ENCODE results near the gene LMF2. TPM values are rescaled to one million over a fixed set of nuclear protein-coding genes. Genes with fewer than 3 reads are reported as not detected.
A peak's percentile ranks its signal among the peaks of the same experiment; 100 is the strongest.

Gene LMF2
- total RNA-seq, 2 experiments from 2014 or later: 98.6 to 138 TPM

DNA sequence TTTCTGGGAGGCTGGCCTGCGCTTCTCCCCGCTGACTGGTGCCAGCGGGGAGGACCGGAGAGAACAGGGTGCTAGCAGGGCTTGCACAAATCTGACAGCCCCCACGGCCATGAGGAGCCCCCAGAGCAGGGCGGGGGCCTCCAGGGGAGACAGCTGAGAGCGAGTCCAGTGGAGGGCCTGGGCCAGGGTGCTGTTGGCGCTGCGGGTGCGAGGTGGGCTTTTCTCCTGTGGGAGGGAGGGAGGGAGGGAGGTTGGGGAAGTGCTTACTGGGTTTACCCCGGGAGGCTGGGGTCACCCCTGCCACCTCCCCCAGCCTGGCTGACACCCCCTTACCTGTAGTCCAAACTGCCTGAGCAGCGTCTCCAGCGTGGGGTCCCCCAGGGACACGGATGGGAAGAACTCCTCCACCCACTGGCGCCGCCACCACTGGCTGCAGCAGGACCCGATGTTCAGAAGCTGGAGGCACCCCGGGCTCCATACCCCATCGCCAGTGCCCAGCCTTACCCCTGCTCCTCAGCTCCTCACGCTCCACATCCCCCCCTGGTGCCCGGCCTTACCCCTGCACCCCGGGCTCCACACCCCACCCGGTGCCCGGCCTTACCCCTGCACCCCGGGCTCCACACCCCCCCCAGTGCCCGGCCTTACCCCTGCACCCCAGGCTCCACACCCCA is 3.9 kb downstream of the LMF2 start:
- H3K27me3 Mint-ChIP-seq: no peaks in the 10 kb centered on the region
- no peaks in the 10 kb centered on the region for H3K9me3 Mint-ChIP-seq (ENCODE audit: low read depth)
- H3K4me1 Mint-ChIP-seq: peaks cover 10% of the 10 kb centered on the region
- DNase-seq (no peak), ATAC-seq (no peak)
- CTCF ChIA-PET: interaction anchor here (0.9 kb wide), 1 partner anchor 30 kb away, joined by 3 read pairs; no protein-coding TSS in a partner anchor
- no peak overlapping the region for H3K27ac Mint-ChIP-seq
- no peak overlapping the region for H3K4me3 Mint-ChIP-seq
- no peaks in the 10 kb centered on the region for H3K36me3 Mint-ChIP-seq

DNA sequence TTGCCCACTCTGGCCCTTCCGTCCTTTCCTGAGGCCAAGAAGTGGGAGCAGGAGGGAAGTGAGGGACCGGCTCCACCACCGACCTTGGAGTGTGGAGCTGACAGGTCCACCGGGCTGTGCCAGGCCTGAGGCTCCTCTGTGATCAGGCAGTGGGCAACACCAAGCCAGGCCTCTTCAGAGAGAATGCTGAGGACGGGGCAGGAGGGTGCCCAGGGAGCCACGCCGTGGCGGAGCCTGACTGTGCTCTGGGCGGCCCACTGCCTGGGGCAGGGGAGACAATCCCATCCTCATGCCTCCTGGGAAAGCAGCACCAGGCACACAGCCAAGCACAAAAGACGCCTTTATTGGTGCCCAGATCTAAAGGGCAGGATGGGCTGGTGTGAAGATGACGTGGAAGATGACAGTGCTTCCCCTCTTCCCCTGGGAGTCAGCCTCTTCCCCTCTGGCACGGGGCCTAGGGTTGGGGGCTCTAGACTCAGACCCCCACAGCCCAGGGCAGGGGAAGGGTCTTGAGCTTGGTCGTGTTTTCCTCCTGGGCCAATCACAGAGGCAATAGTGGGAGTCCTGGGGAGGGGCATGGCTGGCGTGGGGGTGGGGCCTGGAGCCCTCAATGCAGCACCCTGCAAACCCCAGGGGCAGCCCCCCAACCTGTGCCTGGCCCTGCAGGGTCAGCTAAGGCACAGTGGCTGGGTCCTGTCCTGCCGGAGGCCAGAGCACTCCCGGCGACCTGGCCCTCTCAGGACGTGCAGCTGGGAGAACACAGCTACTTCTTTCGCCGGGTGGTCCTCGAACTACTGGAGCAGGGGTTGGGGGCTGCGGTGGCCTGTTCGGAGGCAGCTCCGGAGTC is 4.7 kb downstream of the LMF2 start:
- no peak for ATAC-seq
- Mint-ChIP-seq H3K27me3 (peaks cover under 1% of the 10 kb centered on the region), H3K4me3 (no peak overlapping the region), H3K36me3 (no peaks in the 10 kb centered on the region), H3K27ac (no peak overlapping the region), H3K9me3 (ENCODE audit: low read depth) (no peaks in the 10 kb centered on the region), H3K4me1 (peaks cover 15% of the 10 kb centered on the region)
- no peak for DNase-seq
- CTCF ChIA-PET: interaction anchor here (0.9 to 1.8 kb wide), 2 partner anchors 23 to 29 kb away, joined by 3 to 5 read pairs; partner anchors contain the start of gene SCO2

DNA sequence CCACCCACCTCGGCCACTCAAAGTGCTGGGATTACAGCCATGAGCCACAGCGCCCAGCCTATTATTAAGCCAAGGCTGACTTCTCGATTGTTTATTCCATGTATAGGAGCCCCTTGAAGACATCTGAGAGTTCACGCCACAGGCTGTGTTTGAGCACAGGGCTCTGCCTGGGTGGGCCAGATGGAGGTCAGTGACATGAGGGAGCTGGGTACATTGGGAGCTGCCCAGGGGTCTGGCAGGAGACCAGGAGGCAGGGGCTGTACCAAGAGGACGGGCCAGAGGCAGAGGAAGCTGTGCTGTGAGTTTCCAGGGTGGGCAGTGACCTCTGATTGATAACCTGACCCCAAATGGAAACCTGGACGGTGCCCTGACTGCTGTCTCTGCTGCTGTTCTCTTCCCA is 5.4 kb downstream of the LMF2 start:
- Mint-ChIP-seq H3K4me3 (no peak overlapping the region), H3K27ac (no peak overlapping the region), H3K9me3 (ENCODE audit: low read depth) (no peaks in the 10 kb centered on the region), H3K27me3 (peaks cover 5% of the 10 kb centered on the region), H3K36me3 (no peaks in the 10 kb centered on the region), H3K4me1 (peaks cover 15% of the 10 kb centered on the region)
- no peak for ATAC-seq
- CTCF ChIA-PET: interaction anchor here (1.2 to 1.8 kb wide), 2 partner anchors 24 to 188 kb away, joined by 3 to 5 read pairs; partner anchors contain the start of gene SCO2
- DNase-seq: no peak

DNA sequence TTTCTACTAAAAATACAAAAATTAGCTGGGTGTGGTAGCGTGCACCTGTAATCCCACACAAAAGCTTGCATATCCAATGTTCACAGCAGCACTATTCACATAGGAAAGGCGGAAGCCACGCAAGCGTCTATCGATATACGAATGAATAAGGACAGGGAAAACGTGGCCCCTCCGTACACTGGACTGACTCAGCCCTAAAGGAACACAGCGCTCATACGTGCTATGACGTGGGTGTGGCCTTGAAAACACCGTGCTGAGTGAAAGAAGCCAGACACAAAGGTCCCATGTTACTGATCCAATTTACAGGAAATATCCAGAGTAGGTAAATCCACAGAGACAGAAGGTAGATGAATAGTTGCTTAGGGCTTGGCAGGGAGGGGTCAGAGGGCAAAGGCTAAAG is 7.0 kb downstream of the LMF2 start:
- peaks cover 10% of the 10 kb centered on the region for H3K4me1 Mint-ChIP-seq
- peaks cover 10% of the 10 kb centered on the region for H3K27me3 Mint-ChIP-seq
- no peaks in the 10 kb centered on the region for H3K9me3 Mint-ChIP-seq (ENCODE audit: low read depth)
- H3K4me3 Mint-ChIP-seq: no peak overlapping the region
- DNase-seq (no peak), ATAC-seq (no peak)
- CTCF ChIA-PET: interaction anchor here (0.8 to 3.4 kb wide), 6 partner anchors 16 to 248 kb away, joined by 3 to 13 read pairs (median 4); no protein-coding TSS in a partner anchor
- H3K27ac Mint-ChIP-seq: no peak overlapping the region
- H3K36me3 Mint-ChIP-seq: no peaks in the 10 kb centered on the region

DNA sequence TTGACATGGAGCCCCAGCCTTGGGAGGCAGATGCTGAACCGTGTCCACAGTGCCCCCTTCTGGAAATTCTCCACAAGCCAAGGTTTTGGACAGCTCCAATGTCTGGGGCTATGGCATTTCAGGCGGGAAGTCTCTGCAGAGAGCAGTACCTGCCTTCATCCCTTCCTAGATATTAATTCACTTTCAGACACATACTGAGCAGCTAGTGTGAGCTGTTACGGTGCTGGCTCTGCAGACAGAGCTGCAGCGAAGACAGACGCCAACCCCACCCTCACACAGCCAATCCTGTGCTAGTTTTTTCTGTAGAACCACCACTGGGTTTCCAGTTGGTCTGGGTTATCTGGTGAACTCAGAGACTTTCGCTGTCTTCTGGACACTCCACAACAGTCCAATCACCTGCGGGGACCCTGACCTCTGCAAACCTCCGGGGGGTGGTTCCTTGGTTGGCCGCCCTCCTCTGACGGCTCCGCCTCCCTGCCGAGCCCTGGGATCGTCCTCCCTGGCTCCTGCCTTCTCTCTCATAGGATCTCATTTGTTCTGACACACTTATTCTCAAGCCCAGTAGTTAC is 9.1 kb downstream of the LMF2 start:
- H3K36me3 Mint-ChIP-seq: no peaks in the 10 kb centered on the region
- ATAC-seq: peak; percentile 92
- CTCF ChIA-PET: interaction anchor here (0.6 to 3.4 kb wide), 42 partner anchors 9 to 327 kb away, joined by 3 to 38 read pairs (median 4); partner anchors contain the start of genes ADM2, HDAC10, LMF2 and MIOX
- H3K27me3 Mint-ChIP-seq: peaks cover 13% of the 10 kb centered on the region
- peaks cover 7% of the 10 kb centered on the region for H3K4me1 Mint-ChIP-seq
- H3K9me3 Mint-ChIP-seq (ENCODE audit: low read depth): no peaks in the 10 kb centered on the region
- no peak overlapping the region for H3K27ac Mint-ChIP-seq
- H3K4me3 Mint-ChIP-seq: no peak overlapping the region
- DNase-seq: peak; percentile 85

DNA sequence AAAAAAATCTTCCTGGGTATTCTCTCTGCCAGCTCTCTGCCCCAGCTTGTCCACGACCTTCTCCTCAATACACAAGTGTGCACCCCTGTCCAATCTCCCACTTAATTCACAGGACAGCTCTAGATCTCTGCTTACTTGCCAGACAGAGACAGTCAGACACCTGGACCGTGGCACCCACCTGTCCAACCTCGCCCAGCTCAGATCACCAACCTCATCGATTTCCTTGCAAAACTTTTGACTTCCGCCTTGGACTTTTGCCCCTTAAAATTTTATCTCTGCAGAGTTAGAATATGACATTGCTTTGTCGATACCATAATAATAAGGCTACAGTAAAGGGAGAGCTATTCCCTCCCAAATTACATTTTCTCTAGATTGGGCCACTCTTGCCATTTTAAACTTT is 10.4 kb downstream of the LMF2 start:
- Mint-ChIP-seq H3K9me3 (ENCODE audit: low read depth) (no peaks in the 10 kb centered on the region), H3K27ac (no peak overlapping the region), H3K4me3 (no peak overlapping the region), H3K27me3 (peaks cover 13% of the 10 kb centered on the region), H3K4me1 (peaks cover 7% of the 10 kb centered on the region), H3K36me3 (no peaks in the 10 kb centered on the region)
- ATAC-seq (no peak), DNase-seq (no peak)
- CTCF ChIA-PET: interaction anchor here (1.0 to 3.4 kb wide), 17 partner anchors 10 to 255 kb away, joined by 3 to 38 read pairs (median 5); partner anchors contain the start of genes ADM2, HDAC10, LMF2 and MIOX

DNA sequence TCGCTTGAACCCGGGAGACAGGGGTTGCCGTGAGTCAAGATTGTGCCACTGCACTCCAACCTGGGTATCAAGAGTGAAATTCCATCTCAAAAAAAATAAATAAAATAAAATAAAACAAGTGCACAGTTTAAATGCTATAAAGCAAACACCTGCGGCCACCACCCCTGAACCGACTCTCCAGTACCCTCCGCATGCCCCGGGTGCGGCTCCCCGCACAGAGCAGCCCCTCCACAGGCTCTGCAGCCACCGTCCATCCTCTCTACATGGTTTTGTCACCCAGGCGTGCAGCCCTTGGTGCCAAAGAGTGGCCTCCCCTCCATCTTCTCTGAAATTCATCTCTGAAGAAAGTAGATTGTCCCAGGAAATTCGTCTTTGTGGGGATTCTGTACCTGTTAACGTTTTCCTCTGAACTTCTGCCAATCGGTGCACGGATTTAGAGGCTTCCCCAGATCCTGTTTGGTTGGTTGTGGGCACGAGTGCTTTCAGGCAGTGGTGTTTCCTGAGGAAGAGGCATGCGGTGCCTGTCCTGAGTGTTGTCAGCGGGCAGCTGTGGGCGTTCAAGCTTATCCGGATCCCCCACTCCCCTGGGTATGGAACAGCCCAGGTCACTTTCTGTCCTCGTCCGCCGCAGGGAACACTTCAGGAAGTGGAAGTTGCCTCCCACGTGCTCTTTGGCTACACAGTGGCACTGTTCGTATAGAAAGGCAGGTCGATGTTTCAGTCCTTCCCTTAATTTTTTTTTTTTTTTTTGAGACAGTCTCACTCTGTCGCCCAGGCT is 16.8 kb downstream of the LMF2 start:
- Mint-ChIP-seq H3K36me3 (no peaks in the 10 kb centered on the region), H3K4me1 (peaks cover 8% of the 10 kb centered on the region), H3K4me3 (no peak overlapping the region), H3K27me3 (peaks cover 5% of the 10 kb centered on the region), H3K9me3 (ENCODE audit: low read depth) (no peaks in the 10 kb centered on the region), H3K27ac (no peak overlapping the region)
- DNase-seq (no peak), ATAC-seq (peak; percentile 32)
- CTCF ChIA-PET: interaction anchor here (0.8 to 1.4 kb wide), 2 partner anchors 9 to 23 kb away, joined by 3 read pairs; no protein-coding TSS in a partner anchor

DNA sequence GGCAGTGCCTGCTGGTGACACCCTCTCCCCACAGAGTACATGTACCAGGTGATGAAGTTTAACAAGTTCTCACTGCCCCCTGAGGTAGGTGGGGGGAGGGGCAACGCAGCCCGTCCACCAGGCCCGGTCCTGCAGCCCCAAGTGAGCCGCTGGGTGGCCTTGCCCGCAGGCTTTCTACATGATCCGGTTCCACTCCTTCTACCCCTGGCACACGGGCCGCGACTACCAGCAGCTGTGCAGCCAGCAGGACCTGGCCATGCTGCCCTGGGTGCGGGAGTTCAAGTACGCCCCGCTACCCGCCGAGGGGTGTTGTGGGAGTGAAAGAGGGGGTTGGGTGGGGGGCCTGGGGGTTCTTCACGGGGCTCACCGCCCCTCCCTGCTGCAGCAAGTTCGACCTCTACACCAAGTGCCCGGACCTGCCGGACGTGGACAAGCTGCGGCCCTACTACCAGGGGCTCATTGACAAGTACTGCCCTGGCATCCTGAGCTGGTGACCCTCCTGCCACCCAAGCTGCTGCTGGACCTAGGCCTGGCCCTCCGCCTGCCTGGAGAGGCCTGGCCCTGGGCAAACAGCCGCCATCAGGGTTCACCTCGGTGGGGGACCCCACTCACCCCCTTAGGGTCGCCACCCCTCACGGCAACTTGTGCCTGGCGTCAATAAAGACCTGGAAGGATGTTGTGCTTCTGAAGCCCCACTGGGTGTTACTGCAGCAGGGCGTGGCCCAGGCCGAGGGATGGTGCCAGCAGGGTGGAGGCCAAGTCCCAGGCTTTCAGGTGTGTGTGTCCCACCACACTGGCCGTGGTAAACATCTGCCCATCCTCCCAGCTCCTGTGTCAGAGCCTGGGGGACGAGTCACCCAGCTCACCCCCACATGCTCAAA is 17.9 kb downstream of the LMF2 start:
- no peak for DNase-seq
- CTCF ChIA-PET: interaction anchor here (1.3 to 1.4 kb wide), 2 partner anchors 9 to 10 kb away, joined by 3 to 4 read pairs; no protein-coding TSS in a partner anchor
- no peaks in the 10 kb centered on the region for H3K27me3 Mint-ChIP-seq
- ATAC-seq: no peak
- H3K4me1 Mint-ChIP-seq: peaks cover 8% of the 10 kb centered on the region
- H3K9me3 Mint-ChIP-seq (ENCODE audit: low read depth): no peaks in the 10 kb centered on the region
- H3K4me3 Mint-ChIP-seq: no peak overlapping the region
- no peaks in the 10 kb centered on the region for H3K36me3 Mint-ChIP-seq
- H3K27ac Mint-ChIP-seq: no peak overlapping the region

DNA sequence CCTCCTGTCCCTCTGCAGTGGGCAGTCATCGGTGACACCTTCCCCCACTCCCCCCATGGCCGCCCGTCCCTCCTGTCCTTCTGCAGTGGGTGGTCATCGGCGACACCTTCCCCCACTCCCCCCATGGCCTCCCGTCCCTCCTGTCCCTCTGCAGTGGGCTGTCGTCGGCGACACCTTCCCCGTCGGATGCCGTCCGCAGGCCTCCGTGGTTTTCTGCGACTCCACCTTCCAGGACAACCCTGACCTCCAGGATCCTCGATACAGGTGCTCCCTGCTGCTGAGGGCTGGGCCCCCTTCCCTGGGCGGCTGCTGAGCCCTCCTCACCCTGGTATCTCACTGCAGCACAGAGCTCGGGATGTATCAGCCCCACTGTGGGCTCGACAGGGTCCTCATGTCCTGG is 18.6 kb downstream of the LMF2 start:
- Mint-ChIP-seq H3K9me3 (ENCODE audit: low read depth) (no peaks in the 10 kb centered on the region), H3K4me3 (no peak overlapping the region), H3K4me1 (peaks cover 8% of the 10 kb centered on the region), H3K27me3 (no peaks in the 10 kb centered on the region), H3K36me3 (no peaks in the 10 kb centered on the region), H3K27ac (no peak overlapping the region)
- DNase-seq (no peak), ATAC-seq (no peak)
- CTCF ChIA-PET: interaction anchor here (1.3 kb wide), 1 partner anchor 9 kb away, joined by 4 read pairs; no protein-coding TSS in a partner anchor

DNA sequence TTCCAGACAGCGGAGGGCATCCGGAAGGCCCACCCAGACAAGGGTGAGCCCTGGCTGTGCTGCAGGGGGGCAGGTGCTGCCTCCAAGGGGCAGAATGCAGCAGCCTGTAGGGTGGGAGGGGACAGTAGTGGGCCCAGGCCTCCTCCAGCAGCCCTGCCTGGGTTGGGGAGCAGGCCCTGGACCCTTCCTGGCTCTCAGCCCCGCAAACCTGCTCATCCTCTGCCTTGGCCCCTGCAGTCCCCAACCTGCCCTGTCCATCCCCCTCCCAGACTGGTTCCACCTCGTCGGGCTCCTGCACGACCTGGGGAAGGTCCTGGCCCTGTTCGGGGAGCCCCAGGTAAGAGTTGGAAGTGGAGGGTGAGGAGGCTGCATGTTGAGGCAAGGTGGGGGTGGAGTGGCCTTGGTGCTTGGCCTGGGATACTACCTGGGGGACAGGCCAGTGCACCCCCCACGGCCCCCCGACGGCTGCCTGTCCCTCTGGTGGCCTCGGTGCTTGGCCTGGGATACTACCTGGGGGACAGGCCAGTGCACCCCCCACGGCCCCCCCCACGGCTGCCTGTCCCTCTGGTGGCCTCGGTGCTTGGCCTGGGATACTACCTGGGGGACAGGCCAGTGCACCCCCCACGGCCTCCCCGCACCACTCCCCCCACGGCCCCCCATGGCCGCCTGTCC is 19.4 kb downstream of the LMF2 start:
- CTCF ChIA-PET: no interaction called here
- no peaks in the 10 kb centered on the region for H3K27me3 Mint-ChIP-seq
- H3K4me1 Mint-ChIP-seq: peaks cover 8% of the 10 kb centered on the region
- no peak for DNase-seq
- no peaks in the 10 kb centered on the region for H3K36me3 Mint-ChIP-seq
- H3K4me3 Mint-ChIP-seq: no peak overlapping the region
- H3K27ac Mint-ChIP-seq: no peak overlapping the region
- H3K9me3 Mint-ChIP-seq (ENCODE audit: low read depth): no peaks in the 10 kb centered on the region
- ATAC-seq: no peak

DNA sequence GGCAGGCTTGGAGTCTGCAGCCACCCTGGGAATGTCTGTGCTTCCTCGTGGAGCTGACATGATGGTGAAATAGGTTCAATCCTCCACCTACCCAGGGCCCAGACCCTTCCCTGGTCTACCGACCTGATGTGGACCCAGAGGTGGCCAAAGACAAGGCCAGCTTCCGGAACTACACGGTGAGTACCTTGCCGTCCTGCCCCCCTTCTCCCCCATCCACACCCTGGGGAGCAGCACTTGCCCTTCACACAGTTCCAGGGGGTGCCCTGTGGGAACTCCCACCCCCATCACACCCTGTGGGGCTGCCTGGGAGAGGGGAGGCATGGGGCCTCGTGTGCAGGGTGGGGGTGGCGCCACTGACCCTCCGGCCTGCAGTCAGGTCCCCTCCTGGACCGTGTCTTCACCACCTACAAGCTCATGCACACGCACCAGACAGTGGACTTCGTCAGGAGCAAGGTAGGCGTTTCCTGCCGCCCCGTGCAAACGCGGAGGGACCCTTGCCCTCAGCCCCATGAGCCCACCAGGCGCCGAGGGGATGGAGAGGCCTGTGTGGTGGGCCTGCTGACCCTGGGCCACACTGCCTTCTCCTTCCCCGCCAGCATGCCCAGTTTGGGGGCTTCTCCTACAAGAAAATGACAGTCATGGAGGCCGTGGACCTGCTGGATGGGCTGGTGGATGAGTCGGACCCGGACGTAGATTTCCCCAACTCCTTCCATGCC is 20.1 kb downstream of the LMF2 start:
- DNase-seq (no peak), ATAC-seq (no peak)
- no peaks in the 10 kb centered on the region for H3K27me3 Mint-ChIP-seq
- H3K27ac Mint-ChIP-seq: no peak overlapping the region
- H3K4me3 Mint-ChIP-seq: no peak overlapping the region
- CTCF ChIA-PET: interaction anchor here (0.8 to 1.1 kb wide), 2 partner anchors 9 to 10 kb away, joined by 3 to 4 read pairs; no protein-coding TSS in a partner anchor
- H3K4me1 Mint-ChIP-seq: peaks cover 8% of the 10 kb centered on the region
- H3K9me3 Mint-ChIP-seq (ENCODE audit: low read depth): no peaks in the 10 kb centered on the region
- no peaks in the 10 kb centered on the region for H3K36me3 Mint-ChIP-seq
